IMR-90 (cell line): ENCODE measurements around the gene GNA14. TPM values are rescaled to one million over a fixed set of nuclear protein-coding genes. Genes with fewer than 3 reads are reported as not detected.

ENCODE experiments used
- ATAC-seq: fragments of 200-7000 bp; cut with Tn5 transposase; 2 replicates; pipeline ENCODE4 v1.9.1; 2020; ENCODE audit warnings: low read depth, mild to moderate bottlenecking, moderate library complexity
- BruUV-seq: library from RNA; stranded (reverse); fragments of 400-500 nt; replicated peaks from 2 replicates; lab custom pipeline; 2021; lab: Mats Ljungman, UMichigan
- CTCF ChIA-PET: fragments of 300-600 bp; formaldehyde crosslinking; extraction: SDS; loops from one replicate; lab custom pipeline; 2021; ENCODE audit warnings: antibody characterized with exemption; lab: Yijun Ruan, JAX
- POLR2A ChIA-PET: fragments of 300-600 bp; sonication (Branson Sonifier 250); formaldehyde crosslinking; loops from one replicate; lab custom pipeline; 2022; ENCODE audit warnings: antibody characterized with exemption; ENCODE audit not compliant: unreplicated experiment; lab: Charles Lee
- DNase-seq: peaks from one replicate; pipeline ENCODE4 v3.0.0; 2013
- H2AFZ ChIP-seq: replicated peaks from 2 replicates; pipeline ENCODE3; 2013; ENCODE audit warnings: low read length, mild to moderate bottlenecking; ENCODE audit not compliant: poor library complexity
- H2AK5ac ChIP-seq: 2 replicates; pipeline ENCODE4 v1.6.1; 2013; ENCODE audit warnings: low read depth, low read length, inconsistent platforms
- H2AK9ac ChIP-seq: replicated peaks from 2 replicates; pipeline ENCODE3; 2013; ENCODE audit warnings: mild to moderate bottlenecking, low read depth, low read length, moderate library complexity; ENCODE audit not compliant: poor library complexity
- H2BK120ac ChIP-seq: 2 replicates; pipeline ENCODE4 v1.6.1; 2013; ENCODE audit warnings: low read depth, low read length, inconsistent platforms
- H2BK15ac ChIP-seq: 3 replicates; pipeline ENCODE4 v1.6.1; 2013; ENCODE audit warnings: low read depth, low read length, inconsistent platforms
- H2BK20ac ChIP-seq: 2 replicates; pipeline ENCODE4 v1.6.1; 2013; ENCODE audit warnings: low read depth, mild to moderate bottlenecking, inconsistent platforms, low read length, moderate library complexity
- H2BK5ac ChIP-seq: 2 replicates; pipeline ENCODE4 v1.6.1; 2013; ENCODE audit warnings: mild to moderate bottlenecking, low read depth, low read length, inconsistent platforms; ENCODE audit not compliant: poor library complexity, severe bottlenecking
- H3K14ac ChIP-seq: replicated peaks from 2 replicates; pipeline ENCODE4 v1.6.1; 2013; ENCODE audit warnings: low read depth, low read length, inconsistent platforms
- H3K18ac ChIP-seq: 2 replicates; pipeline ENCODE4 v1.6.1; 2013; ENCODE audit warnings: low read depth, low read length, control low read depth
- H3K23ac ChIP-seq: 2 replicates; pipeline ENCODE4 v1.6.1; 2013; ENCODE audit warnings: low read depth, low read length, inconsistent platforms
- H3K27ac ChIP-seq: 2 replicates; pipeline ENCODE4 v1.5.1; 2013; ENCODE audit warnings: mild to moderate bottlenecking, control low read depth, low read length; ENCODE audit not compliant: insufficient read depth
- H3K27me3 ChIP-seq: 2 replicates; pipeline ENCODE4 v1.6.1; 2013; ENCODE audit warnings: low read length; ENCODE audit not compliant: control insufficient read depth, insufficient read depth
- H3K36me3 ChIP-seq: 2 replicates; pipeline ENCODE4 v1.6.1; 2013; ENCODE audit warnings: low read length, mixed read lengths; ENCODE audit not compliant: control insufficient read depth, insufficient read depth
- H3K4ac ChIP-seq: 2 replicates; pipeline ENCODE4 v1.6.1; 2013; ENCODE audit warnings: low read depth, low read length, inconsistent platforms
- H3K4me1 ChIP-seq: 2 replicates; pipeline ENCODE4 v1.6.1; 2013; ENCODE audit warnings: low read length, mixed read lengths; ENCODE audit not compliant: control insufficient read depth, insufficient read depth
- H3K4me2 ChIP-seq: 2 replicates; pipeline ENCODE4 v1.6.1; 2013; ENCODE audit warnings: low read depth, mild to moderate bottlenecking, control low read depth, low read length, moderate library complexity
- H3K4me3 ChIP-seq: 2 replicates; pipeline ENCODE4 v1.5.1; 2013; ENCODE audit warnings: low read depth, mild to moderate bottlenecking, control low read depth, low read length, moderate library complexity; ENCODE audit not compliant: insufficient read depth
- H3K56ac ChIP-seq: 2 replicates; pipeline ENCODE4 v1.6.1; 2013; ENCODE audit warnings: low read length, inconsistent platforms; ENCODE audit not compliant: insufficient read depth; ENCODE audit errors: extremely low read depth
- H3K79me1 ChIP-seq, 2 experiments: 2 replicates each; pipeline ENCODE4 v1.6.1; 2013; ENCODE audit warnings: low read length in 2 of 2, inconsistent platforms in 1 of 2, low read depth in 1 of 2
- H3K9ac ChIP-seq: 2 replicates; pipeline ENCODE4 v1.6.1; 2013; ENCODE audit warnings: low read depth, low read length, control low read depth
- H3K9me1 ChIP-seq: 2 replicates; pipeline ENCODE4 v1.6.1; 2013; ENCODE audit warnings: low read length, inconsistent platforms; ENCODE audit not compliant: insufficient read depth
- H3K9me3 ChIP-seq: 2 replicates; pipeline ENCODE4 v1.6.1; 2013; ENCODE audit warnings: low read length; ENCODE audit not compliant: control insufficient read depth, insufficient read depth
- H4K20me1 ChIP-seq: 2 replicates; pipeline ENCODE4 v1.6.1; 2013; ENCODE audit warnings: low read length, inconsistent platforms; ENCODE audit not compliant: insufficient read depth
- H4K5ac ChIP-seq: 2 replicates; pipeline ENCODE4 v1.6.1; 2013; ENCODE audit warnings: mild to moderate bottlenecking, low read depth, low read length, control low read depth
- H4K8ac ChIP-seq, 2 experiments: 2 replicates each; pipeline ENCODE4 v1.6.1; 2013; ENCODE audit warnings: low read depth in 2 of 2, low read length in 2 of 2, control low read depth in 1 of 2, inconsistent platforms in 1 of 2
- H4K91ac ChIP-seq: 2 replicates; pipeline ENCODE4 v1.6.1; 2013; ENCODE audit warnings: low read depth, low read length, inconsistent platforms; ENCODE audit not compliant: insufficient read depth
- BHLHE40 ChIP-seq: fragments of 150-350 bp; IDR thresholded peaks from 2 replicates; pipeline ENCODE4 v1.6.1; 2016; ENCODE audit warnings: mild to moderate bottlenecking, low read depth, low read length
- CEBPB ChIP-seq: IDR thresholded peaks from 2 replicates; pipeline ENCODE4 v1.6.1; 2012; ENCODE audit warnings: low read depth, low read length, improper control_type of control experiment
- CHD1 ChIP-seq: IDR thresholded peaks from 2 replicates; pipeline ENCODE4 v1.6.1; 2012; ENCODE audit warnings: low read depth, low read length, improper control_type of control experiment
- FOS ChIP-seq: fragments of 150-350 bp; IDR thresholded peaks from 2 replicates; pipeline ENCODE4 v1.6.1; 2016; ENCODE audit warnings: low read depth, low read length
- MAFK ChIP-seq: IDR thresholded peaks from 2 replicates; pipeline ENCODE4 v1.6.1; 2012; ENCODE audit warnings: low read depth, low read length, improper control_type of control experiment
- MAZ ChIP-seq: IDR thresholded peaks from 2 replicates; pipeline ENCODE4 v1.6.1; 2012; ENCODE audit warnings: low read depth, mild to moderate bottlenecking, low read length, improper control_type of control experiment, moderate library complexity, borderline replicate concordance
- MXI1 ChIP-seq: IDR thresholded peaks from 2 replicates; pipeline ENCODE4 v1.6.1; 2012; ENCODE audit warnings: low read depth, mild to moderate bottlenecking, low read length, moderate library complexity, borderline replicate concordance
- NFE2L2 ChIP-seq: fragments of 150-350 bp; IDR thresholded peaks from 2 replicates; pipeline ENCODE4 v1.6.1; 2016; ENCODE audit warnings: low read depth, mild to moderate bottlenecking, low read length
- POLR2A ChIP-seq: IDR thresholded peaks from 2 replicates; pipeline ENCODE4 v1.6.1; 2012; ENCODE audit warnings: mild to moderate bottlenecking, low read depth, low read length
- RAD21 ChIP-seq: IDR thresholded peaks from 2 replicates; pipeline ENCODE4 v1.6.1; 2012; ENCODE audit warnings: low read length, improper control_type of control experiment
- RCOR1 ChIP-seq: IDR thresholded peaks from 2 replicates; pipeline ENCODE4 v1.6.1; 2012; ENCODE audit warnings: mild to moderate bottlenecking, low read length, improper control_type of control experiment; ENCODE audit not compliant: insufficient replicate concordance
- RFX5 ChIP-seq: IDR thresholded peaks from 2 replicates; pipeline ENCODE4 v1.8.0; 2012; ENCODE audit warnings: low read depth, mild to moderate bottlenecking, low read length, moderate library complexity
- SMC3 ChIP-seq: fragments of 150-350 bp; IDR thresholded peaks from 2 replicates; pipeline ENCODE4 v1.6.1; 2016; ENCODE audit warnings: low read depth, mild to moderate bottlenecking, antibody characterized with exemption, low read length, moderate library complexity
- WGBS, 2 experiments: methylation state at CpG; one replicate each; pipeline versions ENCODE4 v1.1.5 to v1.1.7; 2013; ENCODE audit warnings: missing lambda C conversion rate in 2 of 2; ENCODE audit not compliant: insufficient read length in 1 of 2; ENCODE audit errors: extremely low coverage in 2 of 2; 5-methylcytosine and 5-hydroxymethylcytosine counted together
- dilution Hi-C: fragments of 300-500 bp; cut with HindIII; formaldehyde crosslinking; loops from one replicate; pipeline ENCODE4 v1.14.3; 2018; ENCODE audit warnings: low sequenced_read_pairs; ENCODE audit not compliant: unreplicated experiment
- in situ Hi-C: fragments of 300-500 bp; cut with MboI; formaldehyde crosslinking; loops from 3 replicates; pipeline ENCODE4 v1.14.3; 2019; ENCODE audit warnings: low sequenced_read_pairs, inconsistent platforms, mixed read lengths
- intact Hi-C: fragments of 100-400 bp; cut with micrococcal nuclease; formaldehyde crosslinking; loops from 2 replicates; pipeline ENCODE4 v1.10.0; 2022
- polyA plus RNA-seq, 3 experiments: library from polyadenylated mRNA; depleted of rRNA; stranded (reverse); fragments of >200 nt; gene quantifications; 2 replicates each; pipeline ENCODE4 v1.2.3, GENCODE V29; 2012; ENCODE audit warnings: low replicate concordance in 1 of 3
- total RNA-seq: library from RNA; depleted of rRNA; stranded (reverse); fragments of >200 nt; gene quantifications from 2 replicates; pipeline ENCODE4 v1.2.3, GENCODE V29; 2012
- TF ChIP-seq, protein P1 (sequence below): fragments of 150-350 bp; IDR thresholded peaks from 2 replicates; pipeline ENCODE4 v1.6.1; 2017; ENCODE audit warnings: mild to moderate bottlenecking, antibody characterized with exemption, low read length, low read depth
- TF ChIP-seq, protein P2 (sequence below): fragments of 150-350 bp; IDR thresholded peaks from 2 replicates; pipeline ENCODE4 v1.6.1; 2016; ENCODE audit warnings: low read depth, mild to moderate bottlenecking, low read length, moderate library complexity, borderline replicate concordance
- TF ChIP-seq, protein P3 (sequence below): conservative IDR thresholded peaks from 2 replicates; pipeline ENCODE4 v1.5.1; 2012; ENCODE audit warnings: mild to moderate bottlenecking, low read depth, low read length, improper control_type of control experiment

GNA14 gene
- total and polyA plus RNA-seq, 2 of the 4 experiments (the other 2 are of a cell fraction) = under 0.01 to 0.03 TPM

DNA sequence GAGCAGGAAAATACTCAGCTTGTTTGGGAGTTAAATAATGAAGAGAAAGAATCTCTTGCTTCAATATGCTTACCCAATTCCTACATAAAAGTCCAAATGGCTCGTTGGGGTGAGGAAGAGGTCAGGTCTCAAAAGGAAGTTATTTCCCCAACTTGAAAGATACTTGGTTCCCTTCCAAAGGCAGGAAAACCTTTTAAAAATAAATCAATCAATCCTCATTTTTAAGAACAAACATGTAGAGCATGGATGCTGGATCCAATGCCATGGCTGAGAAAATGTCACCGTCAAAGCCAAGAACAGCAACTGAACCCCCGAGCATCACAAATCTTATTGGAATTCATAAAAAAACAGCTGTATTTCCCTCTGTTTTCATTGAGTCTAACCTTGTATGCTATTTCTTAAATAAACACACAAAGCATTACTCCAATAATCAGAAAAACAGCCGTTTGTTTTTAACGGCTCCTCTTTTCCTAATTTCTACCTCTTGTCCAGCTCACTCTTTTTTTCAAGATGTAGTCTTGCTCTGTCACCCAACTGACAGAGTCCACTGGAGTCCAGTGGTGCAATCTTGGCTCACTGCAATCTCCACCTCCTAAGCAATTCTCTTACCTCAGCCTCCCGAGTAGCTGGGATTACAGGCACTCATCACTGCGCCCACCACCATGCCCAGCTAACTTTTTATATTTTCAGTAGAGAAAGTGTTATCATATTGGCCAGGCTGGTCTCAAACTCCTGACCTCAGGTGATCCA lies 140.7 kb downstream of the GNA14 start:
- Histone ChIP-seq H2BK15ac (no peak overlapping the region), H3K9me1 (no peaks in the 10 kb centered on the region), H3K27ac (no peak overlapping the region), H3K4me2 (no peak overlapping the region), H2AK9ac (no peak overlapping the region), H2AK5ac (no peak overlapping the region), H4K5ac (no peak overlapping the region), H3K56ac (no peak overlapping the region), H3K9ac (no peak overlapping the region), H2BK5ac (no peak overlapping the region), H3K4me1 (no peaks in the 10 kb centered on the region), H3K4me3 (no peak overlapping the region), H4K20me1 (no peaks in the 10 kb centered on the region), H3K27me3 (no peaks in the 10 kb centered on the region), H2BK20ac (no peak overlapping the region), H4K8ac (no peak overlapping the region), H2BK120ac (no peak overlapping the region), H2AFZ (no peak overlapping the region), H3K79me1 (no peaks in the 10 kb centered on the region), H3K23ac (no peak overlapping the region), H3K36me3 (no peaks in the 10 kb centered on the region), H3K14ac (no peak overlapping the region), H3K9me3 (no peaks in the 10 kb centered on the region), H3K4ac (no peak overlapping the region), H4K91ac (no peak overlapping the region), H3K18ac (no peak overlapping the region)
- no peak for DNase-seq
- POLR2A ChIA-PET = no interaction called here
- 7% methylated on average over 3 of the region's 7 CpGs; no CpG with 5 or more reads in 1 of the 2 experiments for WGBS, 2 experiments
- in situ Hi-C loops = no loop called here
- no peak for ATAC-seq
- no TSS peak for BruUV-seq
- intact Hi-C loops = no loop called here
- dilution Hi-C loops = no loop called here
- CTCF ChIA-PET = no interaction called here
- no peak for TF ChIP-seq RCOR1
- TF ChIP-seq MXI1 = no peak
- TF ChIP-seq RAD21 = no peak
- TF ChIP-seq, protein P1, sequence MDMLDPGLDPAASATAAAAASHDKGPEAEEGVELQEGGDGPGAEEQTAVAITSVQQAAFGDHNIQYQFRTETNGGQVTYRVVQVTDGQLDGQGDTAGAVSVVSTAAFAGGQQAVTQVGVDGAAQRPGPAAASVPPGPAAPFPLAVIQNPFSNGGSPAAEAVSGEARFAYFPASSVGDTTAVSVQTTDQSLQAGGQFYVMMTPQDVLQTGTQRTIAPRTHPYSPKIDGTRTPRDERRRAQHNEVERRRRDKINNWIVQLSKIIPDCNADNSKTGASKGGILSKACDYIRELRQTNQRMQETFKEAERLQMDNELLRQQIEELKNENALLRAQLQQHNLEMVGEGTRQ = no peak
- TF ChIP-seq MAZ = no peak
- TF ChIP-seq CHD1 = no peak
- no peak for TF ChIP-seq NFE2L2
- no peak for TF ChIP-seq POLR2A
- no peak for TF ChIP-seq FOS
- no peak for TF ChIP-seq RFX5
- no peak for TF ChIP-seq SMC3
- TF ChIP-seq, protein P2, sequence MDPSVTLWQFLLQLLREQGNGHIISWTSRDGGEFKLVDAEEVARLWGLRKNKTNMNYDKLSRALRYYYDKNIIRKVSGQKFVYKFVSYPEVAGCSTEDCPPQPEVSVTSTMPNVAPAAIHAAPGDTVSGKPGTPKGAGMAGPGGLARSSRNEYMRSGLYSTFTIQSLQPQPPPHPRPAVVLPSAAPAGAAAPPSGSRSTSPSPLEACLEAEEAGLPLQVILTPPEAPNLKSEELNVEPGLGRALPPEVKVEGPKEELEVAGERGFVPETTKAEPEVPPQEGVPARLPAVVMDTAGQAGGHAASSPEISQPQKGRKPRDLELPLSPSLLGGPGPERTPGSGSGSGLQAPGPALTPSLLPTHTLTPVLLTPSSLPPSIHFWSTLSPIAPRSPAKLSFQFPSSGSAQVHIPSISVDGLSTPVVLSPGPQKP = no peak
- TF ChIP-seq, protein P3, sequence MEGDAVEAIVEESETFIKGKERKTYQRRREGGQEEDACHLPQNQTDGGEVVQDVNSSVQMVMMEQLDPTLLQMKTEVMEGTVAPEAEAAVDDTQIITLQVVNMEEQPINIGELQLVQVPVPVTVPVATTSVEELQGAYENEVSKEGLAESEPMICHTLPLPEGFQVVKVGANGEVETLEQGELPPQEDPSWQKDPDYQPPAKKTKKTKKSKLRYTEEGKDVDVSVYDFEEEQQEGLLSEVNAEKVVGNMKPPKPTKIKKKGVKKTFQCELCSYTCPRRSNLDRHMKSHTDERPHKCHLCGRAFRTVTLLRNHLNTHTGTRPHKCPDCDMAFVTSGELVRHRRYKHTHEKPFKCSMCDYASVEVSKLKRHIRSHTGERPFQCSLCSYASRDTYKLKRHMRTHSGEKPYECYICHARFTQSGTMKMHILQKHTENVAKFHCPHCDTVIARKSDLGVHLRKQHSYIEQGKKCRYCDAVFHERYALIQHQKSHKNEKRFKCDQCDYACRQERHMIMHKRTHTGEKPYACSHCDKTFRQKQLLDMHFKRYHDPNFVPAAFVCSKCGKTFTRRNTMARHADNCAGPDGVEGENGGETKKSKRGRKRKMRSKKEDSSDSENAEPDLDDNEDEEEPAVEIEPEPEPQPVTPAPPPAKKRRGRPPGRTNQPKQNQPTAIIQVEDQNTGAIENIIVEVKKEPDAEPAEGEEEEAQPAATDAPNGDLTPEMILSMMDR = no peak
- TF ChIP-seq CEBPB = no peak
- TF ChIP-seq BHLHE40 = no peak
- no peak for TF ChIP-seq MAFK
